IMR-90 (cell line): Measurements from ENCODE around the gene HTR3E. TPM values are rescaled to one million over a fixed set of nuclear protein-coding genes. Genes with fewer than 3 reads are reported as not detected.

Source experiments
- ATAC-seq: fragments of 200-7000 bp; cut with Tn5 transposase; 2 replicates; pipeline ENCODE4 v1.9.1; 2020; ENCODE audit warnings: low read depth, mild to moderate bottlenecking, moderate library complexity
- BruUV-seq: library from RNA; stranded (reverse); fragments of 400-500 nt; replicated peaks from 2 replicates; lab custom pipeline; 2021; lab: Mats Ljungman, UMichigan
- CTCF ChIA-PET: fragments of 300-600 bp; formaldehyde crosslinking; extraction: SDS; loops from one replicate; lab custom pipeline; 2021; ENCODE audit warnings: antibody characterized with exemption; lab: Yijun Ruan, JAX
- POLR2A ChIA-PET: fragments of 300-600 bp; sonication (Branson Sonifier 250); formaldehyde crosslinking; loops from one replicate; lab custom pipeline; 2022; ENCODE audit warnings: antibody characterized with exemption; ENCODE audit not compliant: unreplicated experiment; lab: Charles Lee
- DNase-seq: peaks from one replicate; pipeline ENCODE4 v3.0.0; 2013
- H2AFZ ChIP-seq: replicated peaks from 2 replicates; pipeline ENCODE3; 2013; ENCODE audit warnings: low read length, mild to moderate bottlenecking; ENCODE audit not compliant: poor library complexity
- H2AK5ac ChIP-seq: 2 replicates; pipeline ENCODE4 v1.6.1; 2013; ENCODE audit warnings: low read depth, low read length, inconsistent platforms
- H2AK9ac ChIP-seq: replicated peaks from 2 replicates; pipeline ENCODE3; 2013; ENCODE audit warnings: mild to moderate bottlenecking, low read depth, low read length, moderate library complexity; ENCODE audit not compliant: poor library complexity
- H2BK120ac ChIP-seq: 2 replicates; pipeline ENCODE4 v1.6.1; 2013; ENCODE audit warnings: low read depth, low read length, inconsistent platforms
- H2BK15ac ChIP-seq: 3 replicates; pipeline ENCODE4 v1.6.1; 2013; ENCODE audit warnings: low read depth, low read length, inconsistent platforms
- H2BK20ac ChIP-seq: 2 replicates; pipeline ENCODE4 v1.6.1; 2013; ENCODE audit warnings: low read depth, mild to moderate bottlenecking, inconsistent platforms, low read length, moderate library complexity
- H2BK5ac ChIP-seq: 2 replicates; pipeline ENCODE4 v1.6.1; 2013; ENCODE audit warnings: mild to moderate bottlenecking, low read depth, low read length, inconsistent platforms; ENCODE audit not compliant: poor library complexity, severe bottlenecking
- H3K14ac ChIP-seq: replicated peaks from 2 replicates; pipeline ENCODE4 v1.6.1; 2013; ENCODE audit warnings: low read depth, low read length, inconsistent platforms
- H3K18ac ChIP-seq: 2 replicates; pipeline ENCODE4 v1.6.1; 2013; ENCODE audit warnings: low read depth, low read length, control low read depth
- H3K23ac ChIP-seq: 2 replicates; pipeline ENCODE4 v1.6.1; 2013; ENCODE audit warnings: low read depth, low read length, inconsistent platforms
- H3K27ac ChIP-seq: 2 replicates; pipeline ENCODE4 v1.5.1; 2013; ENCODE audit warnings: mild to moderate bottlenecking, control low read depth, low read length; ENCODE audit not compliant: insufficient read depth
- H3K27me3 ChIP-seq: 2 replicates; pipeline ENCODE4 v1.6.1; 2013; ENCODE audit warnings: low read length; ENCODE audit not compliant: control insufficient read depth, insufficient read depth
- H3K36me3 ChIP-seq: 2 replicates; pipeline ENCODE4 v1.6.1; 2013; ENCODE audit warnings: low read length, mixed read lengths; ENCODE audit not compliant: control insufficient read depth, insufficient read depth
- H3K4ac ChIP-seq: 2 replicates; pipeline ENCODE4 v1.6.1; 2013; ENCODE audit warnings: low read depth, low read length, inconsistent platforms
- H3K4me1 ChIP-seq: 2 replicates; pipeline ENCODE4 v1.6.1; 2013; ENCODE audit warnings: low read length, mixed read lengths; ENCODE audit not compliant: control insufficient read depth, insufficient read depth
- H3K4me2 ChIP-seq: 2 replicates; pipeline ENCODE4 v1.6.1; 2013; ENCODE audit warnings: low read depth, mild to moderate bottlenecking, control low read depth, low read length, moderate library complexity
- H3K4me3 ChIP-seq: 2 replicates; pipeline ENCODE4 v1.5.1; 2013; ENCODE audit warnings: low read depth, mild to moderate bottlenecking, control low read depth, low read length, moderate library complexity; ENCODE audit not compliant: insufficient read depth
- H3K56ac ChIP-seq: 2 replicates; pipeline ENCODE4 v1.6.1; 2013; ENCODE audit warnings: low read length, inconsistent platforms; ENCODE audit not compliant: insufficient read depth; ENCODE audit errors: extremely low read depth
- H3K79me1 ChIP-seq, 2 experiments: 2 replicates each; pipeline ENCODE4 v1.6.1; 2013; ENCODE audit warnings: low read length in 2 of 2, inconsistent platforms in 1 of 2, low read depth in 1 of 2
- H3K9ac ChIP-seq: 2 replicates; pipeline ENCODE4 v1.6.1; 2013; ENCODE audit warnings: low read depth, low read length, control low read depth
- H3K9me1 ChIP-seq: 2 replicates; pipeline ENCODE4 v1.6.1; 2013; ENCODE audit warnings: low read length, inconsistent platforms; ENCODE audit not compliant: insufficient read depth
- H3K9me3 ChIP-seq: 2 replicates; pipeline ENCODE4 v1.6.1; 2013; ENCODE audit warnings: low read length; ENCODE audit not compliant: control insufficient read depth, insufficient read depth
- H4K20me1 ChIP-seq: 2 replicates; pipeline ENCODE4 v1.6.1; 2013; ENCODE audit warnings: low read length, inconsistent platforms; ENCODE audit not compliant: insufficient read depth
- H4K5ac ChIP-seq: 2 replicates; pipeline ENCODE4 v1.6.1; 2013; ENCODE audit warnings: mild to moderate bottlenecking, low read depth, low read length, control low read depth
- H4K8ac ChIP-seq, 2 experiments: 2 replicates each; pipeline ENCODE4 v1.6.1; 2013; ENCODE audit warnings: low read depth in 2 of 2, low read length in 2 of 2, control low read depth in 1 of 2, inconsistent platforms in 1 of 2
- H4K91ac ChIP-seq: 2 replicates; pipeline ENCODE4 v1.6.1; 2013; ENCODE audit warnings: low read depth, low read length, inconsistent platforms; ENCODE audit not compliant: insufficient read depth
- POLR2A ChIP-seq: IDR thresholded peaks from 2 replicates; pipeline ENCODE4 v1.6.1; 2012; ENCODE audit warnings: mild to moderate bottlenecking, low read depth, low read length
- WGBS, 2 experiments: methylation state at CpG; one replicate each; pipeline versions ENCODE4 v1.1.5 to v1.1.7; 2013; ENCODE audit warnings: missing lambda C conversion rate in 2 of 2; ENCODE audit not compliant: insufficient read length in 1 of 2; ENCODE audit errors: extremely low coverage in 2 of 2; 5-methylcytosine and 5-hydroxymethylcytosine counted together
- dilution Hi-C: fragments of 300-500 bp; cut with HindIII; formaldehyde crosslinking; loops from one replicate; pipeline ENCODE4 v1.14.3; 2018; ENCODE audit warnings: low sequenced_read_pairs; ENCODE audit not compliant: unreplicated experiment
- in situ Hi-C: fragments of 300-500 bp; cut with MboI; formaldehyde crosslinking; loops from 3 replicates; pipeline ENCODE4 v1.14.3; 2019; ENCODE audit warnings: low sequenced_read_pairs, inconsistent platforms, mixed read lengths
- intact Hi-C: fragments of 100-400 bp; cut with micrococcal nuclease; formaldehyde crosslinking; loops from 2 replicates; pipeline ENCODE4 v1.10.0; 2022
- polyA plus RNA-seq, 3 experiments: library from polyadenylated mRNA; depleted of rRNA; stranded (reverse); fragments of >200 nt; gene quantifications; 2 replicates each; pipeline ENCODE4 v1.2.3, GENCODE V29; 2012; ENCODE audit warnings: low replicate concordance in 1 of 3
- total RNA-seq: library from RNA; depleted of rRNA; stranded (reverse); fragments of >200 nt; gene quantifications from 2 replicates; pipeline ENCODE4 v1.2.3, GENCODE V29; 2012

The HTR3E gene
- total and polyA plus RNA-seq, 2 of the 4 experiments (the other 2 are of a cell fraction), result not detected

GRCh38 chr3:184066211-184066610 is 30.7 kb upstream of the HTR3E start:
- no peaks in the 10 kb centered on the region for H3K36me3 ChIP-seq
- no peaks in the 10 kb centered on the region; the same call in 1 of the 2 replicates for H3K9me1 ChIP-seq
- H3K9ac ChIP-seq, result no peak overlapping the region
- BruUV-seq, result no TSS peak
- H2BK20ac ChIP-seq, result no peak overlapping the region
- ATAC-seq (no peak), DNase-seq (peak; percentile 9)
- intact Hi-C loops, result no loop called here
- no peak overlapping the region for H3K4me3 ChIP-seq
- in situ Hi-C loops, result no loop called here
- H3K18ac ChIP-seq, result no peak overlapping the region
- H3K9me3 ChIP-seq, result no peaks in the 10 kb centered on the region
- no peak overlapping the region for H3K14ac ChIP-seq
- H3K4ac ChIP-seq, result no peak overlapping the region
- H2BK15ac ChIP-seq, result no peak overlapping the region
- no peaks in the 10 kb centered on the region for H3K79me1 ChIP-seq
- H3K23ac ChIP-seq, result no peak overlapping the region
- no peak overlapping the region for H2AK5ac ChIP-seq
- H3K56ac ChIP-seq, result no peak overlapping the region
- WGBS, 2 experiments, result no CpG with 5 or more reads among the region's 2 CpGs
- H2BK5ac ChIP-seq, result no peak overlapping the region
- H4K8ac ChIP-seq, result no peak overlapping the region
- no peak overlapping the region for H2AK9ac ChIP-seq
- no peak overlapping the region for H4K91ac ChIP-seq
- ChIA-PET CTCF (no interaction called here), POLR2A (no interaction called here)
- no peak for TF ChIP-seq POLR2A
- H2BK120ac ChIP-seq, result no peak overlapping the region
- no peak overlapping the region for H3K4me2 ChIP-seq
- H3K27ac ChIP-seq, result no peak overlapping the region
- no peak overlapping the region for H4K5ac ChIP-seq
- no peaks in the 10 kb centered on the region for H3K4me1 ChIP-seq
- no peak overlapping the region for H2AFZ ChIP-seq
- no peaks in the 10 kb centered on the region for H4K20me1 ChIP-seq
- H3K27me3 ChIP-seq, result peaks cover 4% of the 10 kb centered on the region
- dilution Hi-C loops, result no loop called here
